Measurements from ENCODE around the gene MYL3. TPM values are rescaled to one million over a fixed set of nuclear protein-coding genes. Genes with fewer than 3 reads are reported as not detected.

The MYL3 gene
- polyA plus RNA-seq, 1 of the 3 experiments (the other 2 are of a cell fraction), result not detected

DNA sequence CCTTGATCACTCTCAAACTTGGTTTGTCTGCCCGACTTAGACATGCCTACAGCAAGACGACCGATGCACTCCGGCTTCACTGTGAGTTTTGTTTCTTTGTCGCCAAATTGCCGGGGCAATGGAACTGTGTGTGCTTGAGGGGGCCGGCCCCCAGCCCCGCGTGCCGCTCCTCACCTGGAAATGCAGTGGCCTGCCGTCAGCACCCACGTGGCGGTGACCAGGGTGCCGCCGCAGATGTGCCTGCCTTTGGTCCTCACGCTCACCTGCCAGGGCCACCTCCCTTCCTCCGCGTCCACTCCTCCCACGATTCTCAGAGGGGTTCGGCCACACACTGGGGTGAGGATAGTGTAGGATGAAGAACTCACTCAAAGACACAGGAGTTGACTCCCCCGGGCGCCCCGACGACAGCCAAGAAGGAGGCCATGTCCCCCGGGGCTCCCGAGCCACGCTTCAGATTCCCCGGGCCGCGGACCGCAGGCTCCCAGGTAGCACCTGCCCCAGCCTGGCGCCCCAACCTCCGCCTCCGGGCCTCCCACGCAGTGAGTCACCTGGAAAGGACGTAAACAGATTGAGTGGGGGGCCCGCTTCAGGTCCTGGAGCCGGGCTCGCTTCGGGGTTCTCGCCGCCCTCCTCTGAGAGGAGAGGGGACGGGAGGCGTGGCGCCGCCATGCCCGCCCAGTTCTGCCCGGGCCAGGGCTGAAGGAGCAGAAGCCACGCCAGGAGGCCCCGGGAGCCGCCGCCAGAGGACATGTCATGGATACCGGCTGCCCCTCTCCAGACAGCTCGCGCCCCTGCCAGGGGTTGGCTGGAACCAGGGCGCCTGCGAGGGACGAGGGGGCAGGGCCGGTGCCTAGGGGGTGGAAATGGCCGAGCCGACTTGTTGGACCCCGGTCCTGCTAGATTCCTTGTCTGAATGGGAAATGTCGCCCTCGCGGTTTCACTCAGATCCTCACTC is 29.6 kb downstream of the MYL3 start:
- H3K4me1 ChIP-seq (ENCODE audit: control insufficient read depth in 1 of 2, insufficient read depth in 2 of 2, low read depth in 1 of 2, low read length in 1 of 2), result no peaks in the 10 kb centered on the region; a peak in 1 of 4 replicates
- no peak overlapping the region for H3K27ac ChIP-seq (ENCODE audit: low read depth in 2 of 2, low read length in 1 of 2)
- no peak overlapping the region for H2AFZ ChIP-seq (ENCODE audit: low read depth)
- DNase-seq, result no peak
- ChIA-PET POLR2A (interaction anchor here (1.0 kb wide), 1 partner anchor 13 kb away, joined by 3 read pairs; no protein-coding TSS in a partner anchor), CTCF (no interaction called here)
- H3K36me3 ChIP-seq (replicated peaks in 1 of 2; ENCODE audit: control insufficient read depth in 1 of 2, insufficient read depth in 2 of 2, low read length in 1 of 2), result no peaks in the 10 kb centered on the region
- H3K4me3 ChIP-seq (ENCODE audit: low read depth in 2 of 2, low read length in 1 of 2), result no peak overlapping the region
- WGBS (ENCODE audit: low lambda C conversion rate), result 85% methylated on average over 37 of the region's 65 CpGs
- H3K79me2 ChIP-seq (ENCODE audit: insufficient read depth), result no peaks in the 10 kb centered on the region
- TF ChIP-seq RFX5 (IDR thresholded peaks at IDR 0.05; ENCODE audit: low read length), result no peak
- no peaks in the 10 kb centered on the region for H3F3A ChIP-seq (replicated peaks; ENCODE audit: insufficient read depth)
- H3K9me2 ChIP-seq, result no peaks in the 10 kb centered on the region
- H3K9me3 ChIP-seq, result no peaks in the 10 kb centered on the region
- H3K9ac ChIP-seq, result no peak overlapping the region
- H3K4me2 ChIP-seq, result no peak overlapping the region
- no peaks in the 10 kb centered on the region for H4K20me1 ChIP-seq (ENCODE audit: insufficient read depth)
- no peaks in the 10 kb centered on the region for H3K27me3 ChIP-seq (ENCODE audit: insufficient read depth)

GRCh38 chr3:46831841-46832240 is 31.4 kb downstream of the MYL3 start:
- H3K4me2 ChIP-seq, result no peak overlapping the region
- H3K9ac ChIP-seq, result no peak overlapping the region
- no peak for DNase-seq
- POLR2A ChIA-PET, result no interaction called here
- no peak overlapping the region for H3K4me3 ChIP-seq (ENCODE audit: low read depth in 2 of 2, low read length in 1 of 2)
- TF ChIP-seq EP300 (IDR thresholded peaks at IDR 0.05; ENCODE audit: borderline replicate concordance in 1 of 2, low read depth in 1 of 2, low read length in 1 of 2) (no peak), FOSL2 (IDR thresholded peaks at IDR 0.05; ENCODE audit: borderline replicate concordance, low read depth) (no peak), GATA2 (CRISPR knock-in tag; IDR thresholded peaks at IDR 0.05) (no peak)
- no peak overlapping the region for H2AFZ ChIP-seq (ENCODE audit: low read depth)
- H3K9me2 ChIP-seq, result no peaks in the 10 kb centered on the region
- H3K9me3 ChIP-seq, result no peaks in the 10 kb centered on the region
- H4K20me1 ChIP-seq (ENCODE audit: insufficient read depth), result no peaks in the 10 kb centered on the region
- H3F3A ChIP-seq (replicated peaks; ENCODE audit: insufficient read depth), result no peaks in the 10 kb centered on the region
- H3K79me2 ChIP-seq (ENCODE audit: insufficient read depth), result no peaks in the 10 kb centered on the region
- H3K27me3 ChIP-seq (ENCODE audit: insufficient read depth), result no peaks in the 10 kb centered on the region
- CTCF ChIA-PET, result no interaction called here
- H3K4me1 ChIP-seq (ENCODE audit: control insufficient read depth in 1 of 2, insufficient read depth in 2 of 2, low read depth in 1 of 2, low read length in 1 of 2), result no peaks in the 10 kb centered on the region; a peak in 1 of 4 replicates
- 17% methylated on average over 1 of the region's 1 CpG for WGBS (ENCODE audit: low lambda C conversion rate)
- no peak overlapping the region for H3K27ac ChIP-seq (ENCODE audit: low read depth in 2 of 2, low read length in 1 of 2)
- H3K36me3 ChIP-seq (replicated peaks in 1 of 2; ENCODE audit: control insufficient read depth in 1 of 2, insufficient read depth in 2 of 2, low read length in 1 of 2), result no peaks in the 10 kb centered on the region

GRCh38 chr3:46831316-46831715 is 31.9 kb downstream of the MYL3 start:
- Histone ChIP-seq H3K4me2 (no peak overlapping the region), H3K27me3 (ENCODE audit: insufficient read depth) (no peaks in the 10 kb centered on the region), H3K4me3 (ENCODE audit: low read depth in 2 of 2, low read length in 1 of 2) (no peak overlapping the region), H3K9me3 (no peaks in the 10 kb centered on the region), H3K79me2 (ENCODE audit: insufficient read depth) (no peaks in the 10 kb centered on the region), H3K9ac (no peak overlapping the region), H4K20me1 (ENCODE audit: insufficient read depth) (no peaks in the 10 kb centered on the region), H3K27ac (ENCODE audit: low read depth in 2 of 2, low read length in 1 of 2) (no peak overlapping the region), H2AFZ (ENCODE audit: low read depth) (no peak overlapping the region), H3K36me3 (replicated peaks in 1 of 2; ENCODE audit: control insufficient read depth in 1 of 2, insufficient read depth in 2 of 2, low read length in 1 of 2) (no peaks in the 10 kb centered on the region), H3K4me1 (ENCODE audit: control insufficient read depth in 1 of 2, insufficient read depth in 2 of 2, low read depth in 1 of 2, low read length in 1 of 2) (no peaks in the 10 kb centered on the region; a peak in 1 of 4 replicates), H3K9me2 (no peaks in the 10 kb centered on the region), H3F3A (replicated peaks; ENCODE audit: insufficient read depth) (no peaks in the 10 kb centered on the region)
- ChIA-PET POLR2A (no interaction called here), CTCF (no interaction called here)
- WGBS (ENCODE audit: low lambda C conversion rate), result 44% methylated on average over 3 of the region's 3 CpGs
- DNase-seq, result no peak
- TF ChIP-seq, protein P1, sequence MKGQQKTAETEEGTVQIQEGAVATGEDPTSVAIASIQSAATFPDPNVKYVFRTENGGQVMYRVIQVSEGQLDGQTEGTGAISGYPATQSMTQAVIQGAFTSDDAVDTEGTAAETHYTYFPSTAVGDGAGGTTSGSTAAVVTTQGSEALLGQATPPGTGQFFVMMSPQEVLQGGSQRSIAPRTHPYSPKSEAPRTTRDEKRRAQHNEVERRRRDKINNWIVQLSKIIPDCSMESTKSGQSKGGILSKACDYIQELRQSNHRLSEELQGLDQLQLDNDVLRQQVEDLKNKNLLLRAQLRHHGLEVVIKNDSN (IDR thresholded peaks at IDR 0.05; ENCODE audit: borderline replicate concordance, low read depth), result no peak

Data from SK-N-SH (cell line).